H1 (cell line): Measurements from ENCODE around the gene DAPK2. TPM values are rescaled to one million over a fixed set of nuclear protein-coding genes. Genes with fewer than 3 reads are reported as not detected.

Experiments used
- CTCF ChIA-PET: fragments of 300-600 bp; sonication (Branson Sonifier 250); formaldehyde crosslinking; loops from one replicate; lab custom pipeline; 2021; ENCODE audit not compliant: partially characterized antibody; lab: Charles Lee
- POLR2A ChIA-PET: fragments of 300-600 bp; sonication (Branson Sonifier 250); formaldehyde crosslinking; loops from one replicate; lab custom pipeline; 2021; ENCODE audit warnings: inconsistent platforms; ENCODE audit not compliant: partially characterized antibody; lab: Charles Lee
- DNase-seq, 2 experiments: peaks; one replicate each; pipeline versions ENCODE4 v3.0.0 to v3.0.0-alpha.2; 2010 to 2022; ENCODE audit warnings: low spot score in 2 of 2, low read depth in 1 of 2, mixed read lengths in 1 of 2
- FAIRE-seq: peaks from 2 replicates; lab custom pipeline; 2011; peaks lifted over from hg19 to GRCh38; lab: Jason Lieb, UNC
- H2AFZ ChIP-seq: 2 replicates; pipeline ENCODE4 v1.8.1; 2012; ENCODE audit warnings: low read length, inconsistent platforms
- H2AK5ac ChIP-seq: 2 replicates; pipeline ENCODE4 v1.6.1; 2013; ENCODE audit warnings: low read depth, low read length
- H2BK120ac ChIP-seq: replicated peaks from 2 replicates; pipeline ENCODE3; 2013; ENCODE audit warnings: low read depth, low read length, inconsistent platforms
- H2BK12ac ChIP-seq: 2 replicates; pipeline ENCODE4 v1.6.1; 2013; ENCODE audit warnings: low read depth, low read length
- H2BK15ac ChIP-seq: 2 replicates; pipeline ENCODE4 v1.6.1; 2013; ENCODE audit warnings: low read length
- H2BK20ac ChIP-seq: 2 replicates; pipeline ENCODE4 v1.6.1; 2013; ENCODE audit warnings: low read length
- H2BK5ac ChIP-seq: 2 replicates; pipeline ENCODE4 v1.6.1; 2013; ENCODE audit warnings: low read depth, low read length
- H3K14ac ChIP-seq: 2 replicates; pipeline ENCODE4 v1.6.1; 2013; ENCODE audit warnings: inconsistent platforms; ENCODE audit not compliant: insufficient read length
- H3K18ac ChIP-seq: 2 replicates; pipeline ENCODE4 v1.6.1; 2013; ENCODE audit warnings: low read length; ENCODE audit errors: extremely low read depth
- H3K23ac ChIP-seq: 2 replicates; pipeline ENCODE4 v1.6.1; 2013; ENCODE audit warnings: inconsistent platforms; ENCODE audit not compliant: insufficient read length
- H3K23me2 ChIP-seq: 2 replicates; pipeline ENCODE4 v1.6.1; 2013; ENCODE audit warnings: low read depth, low read length
- H3K27ac ChIP-seq: 2 replicates; pipeline ENCODE4 v1.6.1; 2011; ENCODE audit warnings: low read depth, low read length, inconsistent platforms
- H3K27me3 ChIP-seq, 4 experiments: replicated peaks in 1 of 4; 1 replicate in 1 of 4; 2 replicates in 3 of 4; pipeline versions ENCODE4 v1.6.1 to v1.8.1; 2011 to 2013; ENCODE audit warnings: low read length in 3 of 4, mild to moderate bottlenecking in 3 of 4, inconsistent platforms in 2 of 4, mixed read lengths in 2 of 4, moderate library complexity in 1 of 4; ENCODE audit not compliant: control insufficient read depth in 3 of 4, insufficient read depth in 3 of 4; ENCODE audit errors: extremely low read depth in 1 of 4
- H3K36me3 ChIP-seq, 4 experiments: 2 replicates each; pipeline versions ENCODE4 v1.6.1 to v1.8.1; 2011 to 2013; ENCODE audit warnings: mild to moderate bottlenecking in 4 of 4, low read length in 3 of 4, moderate library complexity in 2 of 4, control low read depth in 1 of 4, inconsistent platforms in 1 of 4; ENCODE audit not compliant: insufficient read depth in 4 of 4, control insufficient read depth in 2 of 4
- H3K4ac ChIP-seq: replicated peaks from 2 replicates; pipeline ENCODE3; 2013; ENCODE audit warnings: low read length, low read depth, mixed read lengths, inconsistent platforms; ENCODE audit not compliant: insufficient read length
- H3K4me1 ChIP-seq, 4 experiments: replicated peaks in 1 of 4; 1 replicate in 1 of 4; 2 replicates in 3 of 4; pipeline versions ENCODE4 v1.6.1 to v1.8.1; 2011 to 2013; ENCODE audit warnings: low read length in 3 of 4, inconsistent platforms in 2 of 4, mixed read lengths in 1 of 4; ENCODE audit not compliant: insufficient read depth in 4 of 4, control insufficient read depth in 3 of 4
- H3K4me2 ChIP-seq, 2 experiments: 2 replicates each; pipeline versions ENCODE4 v1.6.1 to v1.8.1; 2011 to 2013; ENCODE audit warnings: low read depth in 2 of 2, low read length in 2 of 2, control low read depth in 1 of 2, inconsistent platforms in 1 of 2, mild to moderate bottlenecking in 1 of 2; ENCODE audit not compliant: insufficient read depth in 1 of 2
- H3K4me3 ChIP-seq, 4 experiments: fragments of 200-600, 300-600 bp in 1 of 4; sonication (generic), shearing (Covaris generic), sonication (Bioruptor Twin) in 1 of 4; 2 replicates each; pipeline versions ENCODE4 v1.5.1 to v1.8.1; 2011 to 2016; ENCODE audit warnings: low read length in 4 of 4, low read depth in 3 of 4, control low read depth in 2 of 4, inconsistent platforms in 2 of 4, mild to moderate bottlenecking in 2 of 4, mixed read lengths in 1 of 4, moderate library complexity in 1 of 4; ENCODE audit not compliant: insufficient read depth in 2 of 4; ENCODE audit errors: extremely low read depth in 1 of 4
- H3K56ac ChIP-seq: replicated peaks from 2 replicates; pipeline ENCODE3; 2013; ENCODE audit warnings: low read depth, mild to moderate bottlenecking, mixed read lengths, low read length, inconsistent platforms; ENCODE audit not compliant: insufficient read length
- H3K79me1 ChIP-seq: 2 replicates; pipeline ENCODE4 v1.6.1; 2013; ENCODE audit warnings: low read depth, low read length, control low read depth
- H3K79me2 ChIP-seq, 2 experiments: 2 replicates each; pipeline versions ENCODE4 v1.6.1 to v1.8.1; 2012 to 2013; ENCODE audit warnings: low read length in 2 of 2, mild to moderate bottlenecking in 2 of 2, inconsistent platforms in 1 of 2; ENCODE audit not compliant: insufficient read depth in 2 of 2, control insufficient read depth in 1 of 2
- H3K9ac ChIP-seq, 4 experiments: replicated peaks in 1 of 4; 1 replicate in 1 of 4; 2 replicates in 3 of 4; pipeline versions ENCODE4 v1.6.1 to v1.8.1; 2011 to 2013; ENCODE audit warnings: low read depth in 3 of 4, low read length in 3 of 4, control low read depth in 2 of 4, mild to moderate bottlenecking in 2 of 4, moderate library complexity in 2 of 4, inconsistent platforms in 1 of 4; ENCODE audit errors: extremely low read depth in 1 of 4
- H3K9me3 ChIP-seq, 2 experiments: 2 replicates each; pipeline versions ENCODE4 v1.6.1 to v1.8.1; 2012 to 2013; ENCODE audit warnings: mild to moderate bottlenecking in 2 of 2, moderate library complexity in 2 of 2, control low read depth in 1 of 2, inconsistent platforms in 1 of 2, low read depth in 1 of 2, low read length in 1 of 2, mixed read lengths in 1 of 2; ENCODE audit not compliant: insufficient read depth in 2 of 2
- H4K20me1 ChIP-seq, 2 experiments: replicated peaks in 1 of 2; 2 replicates each; pipeline versions ENCODE3 to v1.8.1; 2011 to 2013; ENCODE audit warnings: inconsistent platforms in 2 of 2, low read length in 2 of 2, mild to moderate bottlenecking in 1 of 2; ENCODE audit not compliant: insufficient read depth in 2 of 2, control insufficient read depth in 1 of 2
- H4K5ac ChIP-seq: 2 replicates; pipeline ENCODE4 v1.6.1; 2013; ENCODE audit warnings: low read length, low read depth, mixed read lengths, inconsistent platforms; ENCODE audit not compliant: insufficient read length
- H4K8ac ChIP-seq: 2 replicates; pipeline ENCODE4 v1.8.0; 2013; ENCODE audit warnings: mild to moderate bottlenecking, moderate library complexity, low read length, inconsistent platforms; ENCODE audit not compliant: insufficient read depth; ENCODE audit errors: extremely low read depth
- H4K91ac ChIP-seq: replicated peaks from 2 replicates; pipeline ENCODE3; 2013; ENCODE audit warnings: low read length, mixed read lengths, inconsistent platforms; ENCODE audit not compliant: insufficient read length
- ASH2L ChIP-seq: fragments of 200-600, 300-600 bp; sonication (generic); IDR thresholded peaks from one replicate; pipeline ENCODE4 v1.7.1; 2017; ENCODE audit warnings: low read length
- CHD2 ChIP-seq: IDR thresholded peaks from 2 replicates; pipeline ENCODE4 v1.6.1; 2012; ENCODE audit warnings: low read length, improper control_type of control experiment
- EP300 ChIP-seq, 2 experiments: IDR thresholded peaks; 1 replicate in 1 of 2; 2 replicates in 1 of 2; pipeline ENCODE4 v1.6.1; 2011 to 2012; ENCODE audit warnings: low read depth in 2 of 2, low read length in 2 of 2, mild to moderate bottlenecking in 2 of 2, borderline replicate concordance in 1 of 2, inconsistent platforms in 1 of 2, moderate library complexity in 1 of 2
- KDM5A ChIP-seq: fragments of 200-600 bp; IDR thresholded peaks from 2 replicates; pipeline ENCODE4 v1.7.1; 2012; ENCODE audit warnings: mild to moderate bottlenecking, low read length, inconsistent platforms, mixed read lengths
- NANOG ChIP-seq: IDR thresholded peaks from 2 replicates; pipeline ENCODE4 v1.6.1; 2011; ENCODE audit warnings: low read length, low read depth, mild to moderate bottlenecking, inconsistent platforms; ENCODE audit not compliant: insufficient read depth, poor library complexity, severe bottlenecking
- NRF1 ChIP-seq: IDR thresholded peaks from 2 replicates; pipeline ENCODE4 v1.6.1; 2011; ENCODE audit warnings: mild to moderate bottlenecking, low read depth, low read length, improper control_type of control experiment
- RAD21 ChIP-seq, 2 experiments: IDR thresholded peaks in 1 of 2; conservative IDR thresholded peaks in 1 of 2; 2 replicates each; pipeline ENCODE4 v1.6.1; 2011; ENCODE audit warnings: low read depth in 2 of 2, low read length in 2 of 2, improper control_type of control experiment in 1 of 2, inconsistent platforms in 1 of 2, mild to moderate bottlenecking in 1 of 2, moderate library complexity in 1 of 2
- RNF2 ChIP-seq: fragments of 200-900, 300-1000 bp; sonication (generic); IDR thresholded peaks from 2 replicates; pipeline ENCODE4 v1.7.1; 2016; ENCODE audit warnings: borderline replicate concordance, low read depth, mild to moderate bottlenecking, antibody characterized with exemption, low read length; ENCODE audit not compliant: poor library complexity, severe bottlenecking; ENCODE audit errors: missing control alignments
- SIN3A ChIP-seq, 2 experiments: IDR thresholded peaks in 1 of 2; conservative IDR thresholded peaks in 1 of 2; 2 replicates each; pipeline ENCODE4 v1.6.1; 2011 to 2012; ENCODE audit warnings: low read length in 2 of 2, improper control_type of control experiment in 1 of 2, low read depth in 1 of 2, mild to moderate bottlenecking in 1 of 2
- SUZ12 ChIP-seq: fragments of 200-600 bp; sonication (generic); IDR thresholded peaks from 2 replicates; pipeline ENCODE4 v1.6.1; 2012; ENCODE audit warnings: mild to moderate bottlenecking, inconsistent platforms, low read length, moderate library complexity, mixed read lengths
- WGBS, 2 experiments: shearing (Covaris generic) in 1 of 2; methylation state at CpG; one replicate each; pipeline versions ENCODE4 v1.1.6 to v1.1.7; 2013 to 2015; ENCODE audit warnings: low lambda C conversion rate in 2 of 2, mixed read lengths in 2 of 2, inconsistent platforms in 1 of 2, low coverage in 1 of 2, missing lambda C conversion rate in 1 of 2; ENCODE audit not compliant: insufficient replicate concordance in 2 of 2, insufficient coverage in 1 of 2, insufficient read length in 1 of 2; ENCODE audit errors: extremely low coverage in 1 of 2, missing lambda C conversion rate in 1 of 2; 5-methylcytosine and 5-hydroxymethylcytosine counted together
- polyA plus RNA-seq, 7 experiments: library from polyadenylated mRNA; depleted of rRNA in 3 of 7; stranded (reverse) in 5 of 7; unstranded in 2 of 7; fragments of >200 nt in 5 of 7; fragments of 200-250 nt in 2 of 7; gene quantifications; 1 replicate in 5 of 7; 2 replicates in 1 of 7; 4 replicates in 1 of 7; pipeline versions ENCODE4 v1.2.1 to v1.2.3, GENCODE V29; 2011 to 2013; ENCODE audit warnings: missing spikeins in 2 of 7, mixed read lengths in 2 of 7
- total RNA-seq: library from RNA; stranded (reverse); fragmentation: NEBNext Ultra II Directional; extraction: Animal tissue kit (Norgen Biotek cat#: 25700); gene quantifications from 2 replicates; pipeline ENCODE4 v1.2.1, GENCODE V29; 2021
- TF ChIP-seq, protein P1 (sequence below): IDR thresholded peaks from 2 replicates; pipeline ENCODE4 v1.6.1; 2012; ENCODE audit warnings: low read length, inconsistent platforms

Gene DAPK2
- total and polyA plus RNA-seq, 2 of the 8 experiments (the other 6 are each of a cell fraction or from before 2014, with no cell fraction given), result 1.8 to 2.9 TPM

DNA sequence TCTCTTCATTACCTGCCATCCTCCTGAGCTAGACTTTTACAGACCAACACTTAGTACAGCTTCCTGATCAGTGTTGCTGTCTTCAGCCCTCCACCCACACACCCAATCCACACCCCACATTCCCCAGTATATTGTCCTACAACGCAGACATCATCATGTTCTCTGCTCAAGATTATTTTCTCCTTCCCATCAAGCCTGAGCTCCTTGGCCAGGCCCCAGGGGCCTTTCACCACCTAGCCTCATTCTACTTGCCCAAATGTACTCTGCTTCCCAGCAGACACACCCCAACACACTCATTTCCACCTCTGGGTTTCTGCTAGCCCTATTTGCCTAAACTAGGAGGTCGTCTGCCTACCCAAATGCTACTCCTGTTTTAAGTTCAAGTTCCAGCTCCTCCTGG is 37.0 kb downstream of the DAPK2 start:
- WGBS, 2 experiments, result 82% methylated on average over 2 of the region's 2 CpGs; no CpG with 5 or more reads in 1 of the 2 experiments

More for the DNA sequence above, 37.0 kb downstream of the DAPK2 start:
- ChIA-PET CTCF (interaction anchor here (0.8 to 3.6 kb wide), 4 partner anchors 13 to 257 kb away, joined by 4 to 18 read pairs (median 5); no protein-coding TSS in a partner anchor), POLR2A (no interaction called here)
- no peak overlapping the region for H4K8ac ChIP-seq
- H4K5ac ChIP-seq, result no peak overlapping the region
- no peak overlapping the region for H3K18ac ChIP-seq
- no peak for TF ChIP-seq ASH2L
- TF ChIP-seq CHD2, result no peak
- no peak for TF ChIP-seq EP300 (IDR thresholded peaks at IDR 0.05; ENCODE audit: borderline replicate concordance in 1 of 2, low read depth in 2 of 2, low read length in 2 of 2)
- TF ChIP-seq, protein P1, sequence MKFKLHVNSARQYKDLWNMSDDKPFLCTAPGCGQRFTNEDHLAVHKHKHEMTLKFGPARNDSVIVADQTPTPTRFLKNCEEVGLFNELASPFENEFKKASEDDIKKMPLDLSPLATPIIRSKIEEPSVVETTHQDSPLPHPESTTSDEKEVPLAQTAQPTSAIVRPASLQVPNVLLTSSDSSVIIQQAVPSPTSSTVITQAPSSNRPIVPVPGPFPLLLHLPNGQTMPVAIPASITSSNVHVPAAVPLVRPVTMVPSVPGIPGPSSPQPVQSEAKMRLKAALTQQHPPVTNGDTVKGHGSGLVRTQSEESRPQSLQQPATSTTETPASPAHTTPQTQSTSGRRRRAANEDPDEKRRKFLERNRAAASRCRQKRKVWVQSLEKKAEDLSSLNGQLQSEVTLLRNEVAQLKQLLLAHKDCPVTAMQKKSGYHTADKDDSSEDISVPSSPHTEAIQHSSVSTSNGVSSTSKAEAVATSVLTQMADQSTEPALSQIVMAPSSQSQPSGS, result no peak
- TF ChIP-seq SIN3A (conservative IDR thresholded peaks at IDR 0.05 in 1 of 2, IDR thresholded peaks at IDR 0.05 in 1 of 2; ENCODE audit: low read depth in 1 of 2, low read length in 2 of 2), result no peak
- TF ChIP-seq NANOG, result no peak
- TF ChIP-seq SUZ12, result no peak
- TF ChIP-seq RNF2, result no peak
- no peak for TF ChIP-seq RAD21 (IDR thresholded peaks at IDR 0.05 in 1 of 2, conservative IDR thresholded peaks at IDR 0.05 in 1 of 2; ENCODE audit: low read depth in 2 of 2, low read length in 2 of 2)
- no peak for TF ChIP-seq KDM5A
- no peak for TF ChIP-seq NRF1
- no peaks in the 10 kb centered on the region for H3K79me1 ChIP-seq
- H2BK5ac ChIP-seq, result no peak overlapping the region
- no peaks in the 10 kb centered on the region for H3K9me3 ChIP-seq
- no peak overlapping the region for H3K27ac ChIP-seq
- no peak overlapping the region; the same call in 1 of the 2 replicates for H2AK5ac ChIP-seq
- DNase-seq, result no peak
- H4K20me1 ChIP-seq, result no peaks in the 10 kb centered on the region
- H3K23ac ChIP-seq, result no peak overlapping the region
- H3K4me1 ChIP-seq, result peaks cover 0 to 4% (median under 1%) of the 10 kb centered on the region in 4 experiments; a peak in 3 of 7 replicates
- H2BK120ac ChIP-seq, result no peak overlapping the region
- no peak overlapping the region for H2BK20ac ChIP-seq
- H3K9ac ChIP-seq, result no peak overlapping the region
- H3K27me3 ChIP-seq, result no peaks in the 10 kb centered on the region
- no peak overlapping the region for H3K14ac ChIP-seq
- no peak overlapping the region for H3K4me3 ChIP-seq
- H3K23me2 ChIP-seq, result no peaks in the 10 kb centered on the region
- H2BK15ac ChIP-seq, result no peak overlapping the region
- no peak for FAIRE-seq
- H3K4me2 ChIP-seq, result no peak overlapping the region
- H3K36me3 ChIP-seq, result no peaks in the 10 kb centered on the region
- H3K4ac ChIP-seq, result no peak overlapping the region
- H3K79me2 ChIP-seq, result no peaks in the 10 kb centered on the region
- H2BK12ac ChIP-seq, result no peak overlapping the region
- no peak overlapping the region for H3K56ac ChIP-seq
- no peak overlapping the region for H4K91ac ChIP-seq
- no peak overlapping the region for H2AFZ ChIP-seq
